Heart right ventricle (tissue), 16 donors: ENCODE results near the gene AGBL4. TPM values are rescaled to one million over a fixed set of nuclear protein-coding genes. Genes with fewer than 3 reads are reported as not detected.

Experiments
- ATAC-seq, 8 donors: fragments of 200-7000 bp; cut with Tn5 transposase; one replicate each; pipeline ENCODE4 v1.9.1; 2020; ENCODE audit warnings: mild to moderate bottlenecking in 8 of 8, moderate library complexity in 8 of 8, moderate number of reproducible peaks in 1 of 8
- DNase-seq, 2 donors: peaks; one replicate each; pipeline ENCODE4 v3.0.0-alpha.2; 2020
- H3K27ac ChIP-seq, 10 donors: fragments of 200-600 bp; sonication (generic) in 2 of 10; one replicate each; pipeline versions ENCODE4 v1.5.0 to v1.8.0; 2020 to 2022; ENCODE audit warnings: mild to moderate bottlenecking in 3 of 10
- H3K27me3 ChIP-seq, 7 donors: fragments of 200-600 bp; one replicate each; pipeline ENCODE4 v1.8.0; 2021 to 2022; ENCODE audit warnings: mild to moderate bottlenecking in 2 of 7
- H3K36me3 ChIP-seq, 9 donors: fragments of 200-600 bp; sonication (generic) in 1 of 9; one replicate each; pipeline versions ENCODE4 v1.5.0 to v1.8.0; 2020 to 2022; ENCODE audit warnings: mild to moderate bottlenecking in 2 of 9
- H3K4me1 ChIP-seq, 9 donors: fragments of 200-600 bp; sonication (generic) in 1 of 9; one replicate each; pipeline versions ENCODE4 v1.5.0 to v1.8.0; 2020 to 2022; ENCODE audit warnings: mild to moderate bottlenecking in 4 of 9
- H3K4me3 ChIP-seq, 10 donors: fragments of 200-600 bp; sonication (generic) in 2 of 10; one replicate each; pipeline versions ENCODE4 v1.5.0 to v1.8.0; 2020 to 2022; ENCODE audit warnings: mild to moderate bottlenecking in 7 of 10, moderate library complexity in 2 of 10
- H3K9me3 ChIP-seq, 11 donors: fragments of 200-600 bp in 10 of 11; sonication (generic) in 2 of 11; one replicate each; pipeline versions ENCODE4 v1.5.0 to v1.8.0; 2013 to 2022; ENCODE audit warnings: mild to moderate bottlenecking in 2 of 11, control low read depth in 1 of 11, moderate library complexity in 1 of 11
- WGBS, 2 donors: extraction: QIAGEN DNeasy Blood & Tissue Kit; methylation state at CpG; one replicate each; pipeline ENCODE4 v1.1.7; 2013; ENCODE audit warnings: inconsistent platforms in 1 of 2; 5-methylcytosine and 5-hydroxymethylcytosine counted together
- intact Hi-C, 10 donors: fragments of 100-400 bp; cut with DNase I; formaldehyde crosslinking; loops; one replicate each; pipeline versions ENCODE4 v1.11.1 to v1.14.2; 2022
- polyA plus RNA-seq, 2 donors: library from polyadenylated mRNA; stranded (reverse); fragments of 200-250 nt; gene quantifications; one replicate each; pipeline ENCODE4 v1.2.3, GENCODE V29; 2013
- total RNA-seq, 10 donors: library from RNA; stranded (reverse); fragmentation: NEBNext Ultra II Directional in 3 of 10; extraction: Animal tissue kit (Norgen Biotek cat#: 25700) in 3 of 10; gene quantifications; one replicate each; pipeline versions ENCODE4 v1.2.1 to v1.2.4, GENCODE V29; 2021 to 2023
- TF ChIP-seq, protein P1 (sequence below), 9 donors: fragments of 200-600 bp; sonication (generic) in 2 of 9; IDR thresholded peaks; one replicate each; pipeline versions ENCODE4 v1.5.0 to v1.8.0; 2021 to 2022; ENCODE audit warnings: antibody characterized with exemption in 9 of 9, mild to moderate bottlenecking in 5 of 9, moderate library complexity in 1 of 9
- donor health status: Arrhythmogenic right ventricular cardiomyopathy.
- donor health status: ischemic (EF 13 %, LVEDD 7.1; RV severe dilation, severe dysfunction).
- donor health status: healthy with polysubstance abuse.
- donor health status: DM: no; HTN: yes; CAD: no.
- donor health status: DM: no; HTN: no; CAD: no.
- donor health status: ischemic (EF 25% LVEDD 6.9; RV normal size, moderate dysfunction).
- donor health status: ischemic (EF 25% LVEDD 5.7; RV mildly dilated, moderate dysfunction).
- donor health status: healthy.
- donor health status: DM: yes; HTN: yes; CAD: no.
- donor health status: Ischemic cardiomyopathy.
- donor health status: ischemic (EF 35%, LVEDD 5.7; RV mildly dilated, moderate dysfunction).
- donor health status: nonischemic (EF 11% LVEDD 7.7; RV severe dilation, severe dysfunction).
- donor health status: DM: yes; HTN: yes; CAD: no.
- donor health status: PGD.
- donor health status: ischemic (EF 29% LVEDD 5.4; RV normal size, mild dysfunction).
- donor health status: nonischemic (EF 23%, LVEDD 6.1; RV moderate dilation, normal function).

AGBL4 gene
- total and polyA plus RNA-seq, 12 donors = 0.04 to 0.93 (median 0.46) TPM; not detected in 2

DNA sequence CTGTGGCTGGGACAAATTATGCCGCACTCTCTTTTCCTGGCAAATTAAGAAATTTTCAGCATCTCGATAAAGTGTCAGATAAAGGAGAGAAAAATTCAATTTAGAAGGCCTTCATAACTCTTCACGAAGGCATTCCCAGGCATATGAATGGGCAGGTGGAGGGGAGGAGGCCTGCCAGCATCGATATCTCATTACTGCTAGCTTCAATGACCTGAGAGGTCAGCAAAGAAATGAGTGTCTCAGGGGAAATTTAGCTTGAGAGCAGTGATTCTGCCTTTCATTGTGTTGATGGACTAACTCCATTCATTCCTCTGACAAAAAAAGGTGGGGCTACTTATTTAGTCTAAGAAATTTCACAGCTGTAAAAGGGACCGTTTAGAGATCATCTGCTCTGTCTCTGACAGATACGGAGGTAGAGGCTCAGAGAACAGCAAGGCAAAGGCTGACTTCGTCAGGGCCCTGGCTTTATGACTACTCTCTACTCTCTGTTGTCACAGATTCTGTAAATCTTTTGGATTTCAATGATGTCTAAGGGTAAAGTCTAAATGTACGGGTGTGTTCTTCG lies 1035.0 kb downstream of the AGBL4 start:
- H3K27me3 ChIP-seq = no peaks in the 10 kb centered on the region
- TF ChIP-seq, protein P1, sequence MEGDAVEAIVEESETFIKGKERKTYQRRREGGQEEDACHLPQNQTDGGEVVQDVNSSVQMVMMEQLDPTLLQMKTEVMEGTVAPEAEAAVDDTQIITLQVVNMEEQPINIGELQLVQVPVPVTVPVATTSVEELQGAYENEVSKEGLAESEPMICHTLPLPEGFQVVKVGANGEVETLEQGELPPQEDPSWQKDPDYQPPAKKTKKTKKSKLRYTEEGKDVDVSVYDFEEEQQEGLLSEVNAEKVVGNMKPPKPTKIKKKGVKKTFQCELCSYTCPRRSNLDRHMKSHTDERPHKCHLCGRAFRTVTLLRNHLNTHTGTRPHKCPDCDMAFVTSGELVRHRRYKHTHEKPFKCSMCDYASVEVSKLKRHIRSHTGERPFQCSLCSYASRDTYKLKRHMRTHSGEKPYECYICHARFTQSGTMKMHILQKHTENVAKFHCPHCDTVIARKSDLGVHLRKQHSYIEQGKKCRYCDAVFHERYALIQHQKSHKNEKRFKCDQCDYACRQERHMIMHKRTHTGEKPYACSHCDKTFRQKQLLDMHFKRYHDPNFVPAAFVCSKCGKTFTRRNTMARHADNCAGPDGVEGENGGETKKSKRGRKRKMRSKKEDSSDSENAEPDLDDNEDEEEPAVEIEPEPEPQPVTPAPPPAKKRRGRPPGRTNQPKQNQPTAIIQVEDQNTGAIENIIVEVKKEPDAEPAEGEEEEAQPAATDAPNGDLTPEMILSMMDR (IDR thresholded peaks at IDR 0.05) = no peak
- H3K36me3 ChIP-seq = no peaks in the 10 kb centered on the region
- no peak overlapping the region for H3K27ac ChIP-seq
- ATAC-seq (no peak), DNase-seq (no peak)
- no peaks in the 10 kb centered on the region for H3K4me1 ChIP-seq
- intact Hi-C loops = no loop called here
- WGBS, 2 donors = 79% methylated on average over 9 of the region's 9 CpGs
- no peak overlapping the region for H3K4me3 ChIP-seq
- H3K9me3 ChIP-seq = peaks cover 0 to 37% (median 13%) of the 10 kb centered on the region in 11 donors

DNA sequence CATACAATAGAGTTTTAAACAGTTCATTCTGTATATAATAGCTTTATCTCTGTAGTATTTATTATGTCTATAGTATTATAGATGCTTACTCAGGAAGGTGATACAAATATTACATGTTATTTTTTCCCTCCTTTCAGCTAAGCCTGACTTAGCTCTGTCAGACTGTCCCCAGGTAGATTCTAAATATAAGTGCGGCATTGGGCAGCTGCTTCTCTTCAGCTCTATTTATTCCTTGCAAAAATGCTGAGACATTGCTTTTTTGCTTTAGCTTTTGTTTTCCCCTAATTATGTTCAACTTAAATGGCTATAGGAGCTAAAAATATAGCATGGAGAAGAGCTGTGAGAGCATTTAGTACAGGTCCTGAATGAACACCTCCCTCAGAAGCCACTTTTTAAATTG lies 1043.8 kb downstream of the AGBL4 start:
- WGBS, 2 donors = 92 to 96% methylated on average over 1 of the region's 1 CpG
- H3K9me3 ChIP-seq = peaks cover 0 to 2% (median 0%) of the 10 kb centered on the region in 11 donors
- intact Hi-C loops = no loop called here
- DNase-seq (no peak), ATAC-seq (no peak)
- no peaks in the 10 kb centered on the region for H3K36me3 ChIP-seq
- peaks cover 0 to 4% (median 0%) of the 10 kb centered on the region in 7 donors for H3K27me3 ChIP-seq
- no peak overlapping the region for H3K4me3 ChIP-seq
- TF ChIP-seq, protein P1 (IDR thresholded peaks at IDR 0.05) = no peak
- no peaks in the 10 kb centered on the region for H3K4me1 ChIP-seq
- H3K27ac ChIP-seq = no peak overlapping the region

DNA sequence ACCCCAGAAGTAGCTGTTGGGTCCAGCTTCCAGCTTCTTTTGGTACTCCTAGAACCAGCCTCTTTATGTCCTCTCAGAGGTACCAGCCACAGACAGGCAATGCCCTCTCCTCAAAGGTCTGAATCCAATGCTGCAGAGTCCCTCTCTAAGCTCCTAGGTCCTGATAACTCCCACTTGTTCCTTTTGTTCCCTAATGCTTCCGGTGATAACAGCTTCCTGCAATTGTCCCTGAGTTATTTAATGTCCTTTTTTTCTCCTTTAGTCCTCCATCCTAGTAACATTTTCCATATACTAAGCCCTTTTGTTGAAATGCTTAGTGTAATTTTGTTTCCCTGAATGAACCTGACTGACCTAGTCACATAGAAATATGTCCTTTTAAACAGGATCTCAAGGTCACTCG lies 1045.3 kb downstream of the AGBL4 start:
- intact Hi-C loops = no loop called here
- TF ChIP-seq, protein P1 (IDR thresholded peaks at IDR 0.05) = no peak

DNA sequence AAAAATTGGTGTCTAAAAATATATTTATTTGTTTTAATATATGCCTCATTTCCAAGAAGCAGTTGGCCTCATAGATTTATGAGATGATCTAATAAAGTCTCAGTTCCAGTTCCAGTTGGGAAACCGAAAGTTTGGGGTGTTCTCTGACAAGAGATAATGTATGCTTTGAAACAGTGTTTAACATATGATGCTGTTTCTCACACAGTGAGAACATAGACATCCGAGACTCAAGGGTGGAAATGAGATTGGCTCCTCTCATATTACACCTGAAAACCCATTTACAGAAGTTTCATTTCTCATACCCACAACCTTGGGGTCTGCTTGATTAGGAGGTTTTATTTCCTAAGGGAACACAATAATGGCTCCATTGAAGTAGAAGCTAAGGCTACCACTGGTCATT lies 1046.5 kb downstream of the AGBL4 start:
- H3K9me3 ChIP-seq = peaks cover 0 to 2% (median 0%) of the 10 kb centered on the region in 11 donors
- no peaks in the 10 kb centered on the region for H3K36me3 ChIP-seq
- intact Hi-C loops = no loop called here
- no peak for ATAC-seq
- H3K27me3 ChIP-seq = peaks cover 0 to 4% (median 0%) of the 10 kb centered on the region in 7 donors
- H3K27ac ChIP-seq = no peak overlapping the region
- H3K4me3 ChIP-seq = no peak overlapping the region
- no peak for DNase-seq
- TF ChIP-seq, protein P1 (IDR thresholded peaks at IDR 0.05) = no peak
- no peaks in the 10 kb centered on the region for H3K4me1 ChIP-seq
- 86 to 90% methylated on average over 2 of the region's 2 CpGs for WGBS, 2 donors

More for the DNA sequence above, 1045.3 kb downstream of the AGBL4 start:
- Histone ChIP-seq H3K4me1 (no peaks in the 10 kb centered on the region), H3K36me3 (no peaks in the 10 kb centered on the region), H3K9me3 (peaks cover 0 to 2% (median 0%) of the 10 kb centered on the region in 11 donors), H3K27me3 (peaks cover 0 to 4% (median 0%) of the 10 kb centered on the region in 7 donors), H3K4me3 (no peak overlapping the region), H3K27ac (no peak overlapping the region)
- WGBS, 2 donors = 46 to 61% methylated on average over 2 of the region's 2 CpGs
- DNase-seq (no peak), ATAC-seq (peak in 2 of 8 donors; percentile 27 to 41)
